ENCODE data around the gene PSMB7.

The PSMB7 gene

GRCh38 chr9:124327491-124327890 lies 87.8 kb downstream of the PSMB7 start:
- no peaks in the 10 kb centered on the region for H3K9me3 ChIP-seq (ENCODE audit: control insufficient read depth in 1 of 2, low read length in 2 of 2)
- H3K36me3 ChIP-seq (ENCODE audit: control insufficient read depth in 1 of 2, insufficient read depth in 2 of 2, low read length in 2 of 2) = peaks cover 21 to 80% of the 10 kb centered on the region in 2 donors
- H3K27me3 ChIP-seq (ENCODE audit: low read depth, low read length) = no peaks in the 10 kb centered on the region
- no peak overlapping the region for H3K27ac ChIP-seq (ENCODE audit: low read length)
- no peak overlapping the region for H3K4me3 ChIP-seq (ENCODE audit: low read depth in 1 of 2, low read length in 2 of 2)
- no peaks in the 10 kb centered on the region for H3K4me1 ChIP-seq (ENCODE audit: control insufficient read depth in 1 of 2, insufficient read depth in 2 of 2, low read length in 2 of 2)

- H3K36me3 ChIP-seq (ENCODE audit: control insufficient read depth in 1 of 2, insufficient read depth in 2 of 2, low read length in 2 of 2) = peaks cover 30 to 78% of the 10 kb centered on the region in 2 donors
- H3K4me1 ChIP-seq (ENCODE audit: control insufficient read depth in 1 of 2, insufficient read depth in 2 of 2, low read length in 2 of 2) = no peaks in the 10 kb centered on the region
Measured at GRCh38 chr9:124326378-124326777, 88.9 kb downstream of the PSMB7 start.

DNA sequence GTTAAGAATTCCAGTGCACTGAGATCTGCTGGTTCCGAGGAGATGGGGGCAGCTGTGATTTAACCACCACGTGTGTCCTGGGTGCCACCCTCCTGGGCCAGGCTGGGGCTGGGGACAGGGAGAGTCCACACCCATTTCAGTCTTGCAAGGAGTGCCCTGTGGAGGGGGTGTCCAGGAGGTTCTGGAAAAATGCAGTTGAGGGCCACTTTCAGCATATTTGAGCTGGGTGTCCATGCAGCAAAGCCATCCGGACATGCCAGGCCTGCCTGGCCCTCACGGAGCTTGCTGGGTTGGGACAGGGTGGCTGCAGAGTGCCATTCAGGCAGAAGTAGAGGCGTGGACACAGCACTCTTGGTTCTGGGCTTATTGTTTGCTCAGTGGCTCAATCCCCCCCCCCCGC lies 89.4 kb downstream of the PSMB7 start:
- no peak overlapping the region for H3K27ac ChIP-seq (ENCODE audit: low read length)
- H3K4me3 ChIP-seq (ENCODE audit: low read depth in 1 of 2, low read length in 2 of 2) = no peak overlapping the region
- peaks cover 34 to 78% of the 10 kb centered on the region in 2 donors for H3K36me3 ChIP-seq (ENCODE audit: control insufficient read depth in 1 of 2, insufficient read depth in 2 of 2, low read length in 2 of 2)
- H3K4me1 ChIP-seq (ENCODE audit: control insufficient read depth in 1 of 2, insufficient read depth in 2 of 2, low read length in 2 of 2) = no peaks in the 10 kb centered on the region
- no peaks in the 10 kb centered on the region for H3K27me3 ChIP-seq (ENCODE audit: low read depth, low read length)
- no peaks in the 10 kb centered on the region for H3K9me3 ChIP-seq (ENCODE audit: control insufficient read depth in 1 of 2, low read length in 2 of 2)

More at GRCh38 chr9:124326378-124326777, 88.9 kb downstream of the PSMB7 start:
- Histone ChIP-seq H3K27me3 (ENCODE audit: low read depth, low read length) (no peaks in the 10 kb centered on the region), H3K4me3 (ENCODE audit: low read depth in 1 of 2, low read length in 2 of 2) (no peak overlapping the region), H3K9me3 (ENCODE audit: control insufficient read depth in 1 of 2, low read length in 2 of 2) (no peaks in the 10 kb centered on the region), H3K27ac (ENCODE audit: low read length) (no peak overlapping the region)

DNA sequence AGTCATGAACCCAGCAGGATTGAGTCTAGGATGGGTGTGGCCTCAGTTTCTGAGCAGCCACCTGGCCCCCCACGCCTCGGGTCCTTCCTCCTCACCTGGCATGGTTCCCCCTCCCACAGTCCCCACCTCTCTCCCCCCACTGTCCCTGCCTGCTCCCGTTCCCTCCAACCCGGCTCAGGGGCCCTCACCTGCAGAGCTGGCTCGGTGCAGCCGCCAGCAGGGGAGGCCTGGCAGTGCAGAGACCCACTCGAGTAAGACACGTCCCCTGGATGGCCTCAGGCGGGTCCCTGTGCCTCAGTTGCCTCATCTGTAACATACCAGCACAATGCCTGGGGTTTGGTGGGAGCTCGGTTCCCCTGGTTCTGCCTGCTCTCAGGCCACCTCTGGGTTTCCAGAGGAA lies 91.3 kb downstream of the PSMB7 start:
- Histone ChIP-seq H3K36me3 (ENCODE audit: control insufficient read depth in 1 of 2, insufficient read depth in 2 of 2, low read length in 2 of 2) (peaks cover 31 to 59% of the 10 kb centered on the region in 2 donors), H3K4me3 (ENCODE audit: low read depth in 1 of 2, low read length in 2 of 2) (no peak overlapping the region), H3K27ac (ENCODE audit: low read length) (no peak overlapping the region), H3K27me3 (ENCODE audit: low read depth, low read length) (no peaks in the 10 kb centered on the region), H3K4me1 (ENCODE audit: control insufficient read depth in 1 of 2, insufficient read depth in 2 of 2, low read length in 2 of 2) (peaks cover 0 to 9% of the 10 kb centered on the region in 2 donors), H3K9me3 (ENCODE audit: control insufficient read depth in 1 of 2, low read length in 2 of 2) (no peaks in the 10 kb centered on the region)

- Histone ChIP-seq H3K9me3 (ENCODE audit: control insufficient read depth in 1 of 2, low read length in 2 of 2) (no peaks in the 10 kb centered on the region), H3K27me3 (ENCODE audit: low read depth, low read length) (no peaks in the 10 kb centered on the region), H3K4me1 (ENCODE audit: control insufficient read depth in 1 of 2, insufficient read depth in 2 of 2, low read length in 2 of 2) (peaks cover 0 to 9% of the 10 kb centered on the region in 2 donors), H3K4me3 (ENCODE audit: low read depth in 1 of 2, low read length in 2 of 2) (no peak overlapping the region), H3K36me3 (ENCODE audit: control insufficient read depth in 1 of 2, insufficient read depth in 2 of 2, low read length in 2 of 2) (peaks cover 26 to 49% of the 10 kb centered on the region in 2 donors), H3K27ac (ENCODE audit: low read length) (no peak overlapping the region)
Measured at GRCh38 chr9:124322618-124323432, 92.4 kb downstream of the PSMB7 start.

DNA sequence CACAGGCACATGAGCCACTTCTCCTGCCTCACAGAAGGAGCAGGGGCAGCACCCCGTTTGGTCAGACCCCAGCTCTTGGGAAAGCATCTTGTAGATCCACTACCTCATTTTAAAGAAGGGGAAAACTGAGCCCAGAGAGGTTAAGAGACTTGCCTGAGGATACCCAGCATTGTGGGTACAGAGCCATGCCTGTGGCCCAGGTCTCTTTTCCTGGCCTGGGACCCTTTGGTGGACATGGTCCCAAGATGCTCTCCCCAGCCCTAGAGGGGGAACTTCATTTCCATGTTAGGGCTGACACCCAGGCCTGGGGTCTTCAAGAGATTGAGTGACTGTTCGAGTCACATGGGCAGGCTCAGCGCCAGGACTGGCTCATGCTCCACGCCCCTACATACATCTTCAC lies 93.3 kb downstream of the PSMB7 start:
- Histone ChIP-seq H3K27ac (ENCODE audit: low read length) (no peak overlapping the region), H3K4me3 (ENCODE audit: low read depth in 1 of 2, low read length in 2 of 2) (no peak overlapping the region), H3K27me3 (ENCODE audit: low read depth, low read length) (no peaks in the 10 kb centered on the region), H3K36me3 (ENCODE audit: control insufficient read depth in 1 of 2, insufficient read depth in 2 of 2, low read length in 2 of 2) (peaks cover 26 to 40% of the 10 kb centered on the region in 2 donors), H3K4me1 (ENCODE audit: control insufficient read depth in 1 of 2, insufficient read depth in 2 of 2, low read length in 2 of 2) (peaks cover 0 to 9% of the 10 kb centered on the region in 2 donors), H3K9me3 (ENCODE audit: control insufficient read depth in 1 of 2, low read length in 2 of 2) (no peaks in the 10 kb centered on the region)

DNA sequence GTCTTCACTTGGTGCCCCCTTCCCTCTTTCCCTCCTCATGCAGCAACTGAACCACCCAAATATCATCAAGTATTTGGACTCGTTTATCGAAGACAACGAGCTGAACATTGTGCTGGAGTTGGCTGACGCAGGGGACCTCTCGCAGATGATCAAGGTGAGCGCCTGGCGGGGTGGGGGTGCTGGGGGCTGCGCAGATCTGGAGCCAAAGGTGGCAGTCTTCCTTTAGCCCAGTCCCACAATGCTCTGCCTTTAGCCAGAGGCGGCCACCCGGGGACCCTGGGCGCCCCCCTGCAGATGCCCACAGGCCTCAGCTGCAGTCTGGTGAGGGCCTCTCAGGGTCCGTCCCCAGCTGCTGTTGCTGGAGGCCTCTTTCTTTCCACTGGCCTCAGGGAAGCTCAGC lies 93.8 kb downstream of the PSMB7 start:
- Histone ChIP-seq H3K36me3 (ENCODE audit: control insufficient read depth in 1 of 2, insufficient read depth in 2 of 2, low read length in 2 of 2) (peaks cover 26 to 40% of the 10 kb centered on the region in 2 donors), H3K27me3 (ENCODE audit: low read depth, low read length) (no peaks in the 10 kb centered on the region), H3K27ac (ENCODE audit: low read length) (no peak overlapping the region), H3K4me1 (ENCODE audit: control insufficient read depth in 1 of 2, insufficient read depth in 2 of 2, low read length in 2 of 2) (peaks cover 0 to 9% of the 10 kb centered on the region in 2 donors), H3K9me3 (ENCODE audit: control insufficient read depth in 1 of 2, low read length in 2 of 2) (no peaks in the 10 kb centered on the region), H3K4me3 (ENCODE audit: low read depth in 1 of 2, low read length in 2 of 2) (no peak overlapping the region)

- Histone ChIP-seq H3K4me3 (ENCODE audit: low read depth in 1 of 2, low read length in 2 of 2) (no peak overlapping the region), H3K27me3 (ENCODE audit: low read depth, low read length) (no peaks in the 10 kb centered on the region), H3K4me1 (ENCODE audit: control insufficient read depth in 1 of 2, insufficient read depth in 2 of 2, low read length in 2 of 2) (peaks cover 0 to 9% of the 10 kb centered on the region in 2 donors), H3K27ac (ENCODE audit: low read length) (no peak overlapping the region), H3K36me3 (ENCODE audit: control insufficient read depth in 1 of 2, insufficient read depth in 2 of 2, low read length in 2 of 2) (peaks cover 28 to 43% of the 10 kb centered on the region in 2 donors), H3K9me3 (ENCODE audit: control insufficient read depth in 1 of 2, low read length in 2 of 2) (no peaks in the 10 kb centered on the region)
Measured at GRCh38 chr9:124320062-124320973, 94.9 kb downstream of the PSMB7 start.

DNA sequence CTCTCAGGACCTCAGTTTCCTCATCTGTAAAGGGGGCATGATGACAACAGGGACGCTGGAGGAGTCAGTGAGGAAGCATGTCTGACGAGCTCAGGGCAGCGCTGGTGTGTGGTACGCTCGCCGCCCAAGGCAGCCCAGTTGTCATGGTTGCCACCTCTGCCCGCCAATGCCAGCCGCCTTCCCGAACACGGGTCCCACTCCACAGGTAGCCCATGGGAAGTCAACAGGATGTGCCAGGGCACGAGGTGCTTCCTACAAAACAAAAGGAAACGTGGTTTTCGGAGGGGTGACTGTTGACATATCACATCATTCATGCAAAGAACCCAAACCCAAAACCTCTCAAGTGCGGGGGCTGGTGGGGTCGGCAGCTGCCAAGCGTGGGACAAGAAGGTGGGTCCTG lies 99.4 kb downstream of the PSMB7 start:
- H3K27me3 ChIP-seq (ENCODE audit: low read depth, low read length) = no peaks in the 10 kb centered on the region
- no peak overlapping the region for H3K4me3 ChIP-seq (ENCODE audit: low read depth in 1 of 2, low read length in 2 of 2)
- H3K36me3 ChIP-seq (ENCODE audit: control insufficient read depth in 1 of 2, insufficient read depth in 2 of 2, low read length in 2 of 2) = peaks cover 9 to 38% of the 10 kb centered on the region in 2 donors
- no peak overlapping the region for H3K27ac ChIP-seq (ENCODE audit: low read length)
- no peaks in the 10 kb centered on the region for H3K9me3 ChIP-seq (ENCODE audit: control insufficient read depth in 1 of 2, low read length in 2 of 2)
- H3K4me1 ChIP-seq (ENCODE audit: control insufficient read depth in 1 of 2, insufficient read depth in 2 of 2, low read length in 2 of 2) = peaks cover 0 to 9% of the 10 kb centered on the region in 2 donors

DNA sequence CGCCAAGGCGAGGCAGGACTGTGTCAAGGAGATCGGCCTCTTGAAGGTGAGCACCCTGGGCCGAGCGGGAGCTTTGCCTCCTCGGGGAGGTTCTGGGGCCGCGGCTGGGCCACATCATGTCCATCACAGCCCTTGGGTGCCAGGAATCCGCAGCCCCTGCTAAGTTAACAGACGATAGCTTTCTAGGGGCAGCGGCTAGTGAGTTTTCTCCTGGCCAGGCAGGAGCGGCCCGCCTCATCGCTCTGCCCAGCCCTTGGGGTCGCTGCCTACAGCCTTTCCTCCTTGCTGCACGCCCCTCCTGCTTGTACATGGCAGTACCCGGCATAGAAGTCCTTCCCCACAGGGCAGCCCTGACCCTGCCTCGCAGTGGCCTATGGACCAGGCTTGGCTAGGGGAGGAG lies 101.3 kb downstream of the PSMB7 start:
- H3K36me3 ChIP-seq (ENCODE audit: control insufficient read depth in 1 of 2, insufficient read depth in 2 of 2, low read length in 2 of 2) = peaks cover 9 to 38% of the 10 kb centered on the region in 2 donors

More for the DNA sequence above, 101.3 kb downstream of the PSMB7 start:
- H3K27me3 ChIP-seq (ENCODE audit: low read depth, low read length) = no peaks in the 10 kb centered on the region
- H3K27ac ChIP-seq (ENCODE audit: low read length) = no peak overlapping the region
- no peaks in the 10 kb centered on the region for H3K9me3 ChIP-seq (ENCODE audit: control insufficient read depth in 1 of 2, low read length in 2 of 2)
- no peaks in the 10 kb centered on the region for H3K4me1 ChIP-seq (ENCODE audit: control insufficient read depth in 1 of 2, insufficient read depth in 2 of 2, low read length in 2 of 2)
- H3K4me3 ChIP-seq (ENCODE audit: low read depth in 1 of 2, low read length in 2 of 2) = no peak overlapping the region
